ENCODE data around the gene GOLGA6L10. TPM values are rescaled to one million over a fixed set of nuclear protein-coding genes. Genes with fewer than 3 reads are reported as not detected.

GOLGA6L10 gene
- total RNA-seq, 4 donors from 2014 or later, result 1.9 to 2.7 (median 2.2) TPM

GRCh38 chr15:82309802-82310201 lies 39.5 kb downstream of the GOLGA6L10 start:
- WGBS, 2 donors, result 90 to 94% methylated on average over 2 of the region's 2 CpGs
- DNase-seq, result no peak
- Histone ChIP-seq H3K4me3 (replicated peaks in 1 of 3) (no peak overlapping the region), H3K27me3 (no peaks in the 10 kb centered on the region), H3K36me3 (no peaks in the 10 kb centered on the region), H3K4me1 (no peaks in the 10 kb centered on the region), H3K27ac (no peak overlapping the region), H3K9me3 (no peaks in the 10 kb centered on the region)
- intact Hi-C loops (cut with DNase I), result no loop called here
- TF ChIP-seq CTCF (IDR thresholded peaks at IDR 0.05) (no peak), POLR2A (IDR thresholded peaks at IDR 0.05) (no peak)

DNA sequence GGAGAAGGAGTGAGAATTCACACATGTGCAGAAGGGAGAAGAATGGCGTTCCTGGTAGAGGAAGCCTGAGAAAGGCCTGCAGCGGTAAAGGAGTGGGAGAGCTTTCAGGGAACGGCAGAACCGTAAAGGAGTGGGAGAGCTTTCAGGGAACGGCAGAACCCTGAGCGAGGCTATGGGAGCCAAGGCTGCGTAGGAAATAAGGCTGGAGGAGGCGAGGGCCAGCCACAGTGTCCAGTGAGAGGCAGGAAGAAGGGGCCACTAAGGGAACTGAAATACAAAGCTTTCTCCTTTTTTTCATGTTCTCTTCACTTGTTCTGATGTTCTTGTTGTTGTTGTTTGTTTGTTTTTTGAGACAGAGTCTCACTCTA lies 41.6 kb downstream of the GOLGA6L10 start:
- Histone ChIP-seq H3K27ac (no peak overlapping the region), H3K4me3 (replicated peaks in 1 of 3) (no peak overlapping the region), H3K4me1 (no peaks in the 10 kb centered on the region), H3K27me3 (no peaks in the 10 kb centered on the region), H3K9me3 (no peaks in the 10 kb centered on the region), H3K36me3 (no peaks in the 10 kb centered on the region)
- TF ChIP-seq CTCF (IDR thresholded peaks at IDR 0.05) (no peak), POLR2A (IDR thresholded peaks at IDR 0.05) (no peak)
- intact Hi-C loops (cut with DNase I), result no loop called here
- no peak for DNase-seq
- WGBS, 2 donors, result 85 to 87% methylated on average over 8 of the region's 8 CpGs

DNA sequence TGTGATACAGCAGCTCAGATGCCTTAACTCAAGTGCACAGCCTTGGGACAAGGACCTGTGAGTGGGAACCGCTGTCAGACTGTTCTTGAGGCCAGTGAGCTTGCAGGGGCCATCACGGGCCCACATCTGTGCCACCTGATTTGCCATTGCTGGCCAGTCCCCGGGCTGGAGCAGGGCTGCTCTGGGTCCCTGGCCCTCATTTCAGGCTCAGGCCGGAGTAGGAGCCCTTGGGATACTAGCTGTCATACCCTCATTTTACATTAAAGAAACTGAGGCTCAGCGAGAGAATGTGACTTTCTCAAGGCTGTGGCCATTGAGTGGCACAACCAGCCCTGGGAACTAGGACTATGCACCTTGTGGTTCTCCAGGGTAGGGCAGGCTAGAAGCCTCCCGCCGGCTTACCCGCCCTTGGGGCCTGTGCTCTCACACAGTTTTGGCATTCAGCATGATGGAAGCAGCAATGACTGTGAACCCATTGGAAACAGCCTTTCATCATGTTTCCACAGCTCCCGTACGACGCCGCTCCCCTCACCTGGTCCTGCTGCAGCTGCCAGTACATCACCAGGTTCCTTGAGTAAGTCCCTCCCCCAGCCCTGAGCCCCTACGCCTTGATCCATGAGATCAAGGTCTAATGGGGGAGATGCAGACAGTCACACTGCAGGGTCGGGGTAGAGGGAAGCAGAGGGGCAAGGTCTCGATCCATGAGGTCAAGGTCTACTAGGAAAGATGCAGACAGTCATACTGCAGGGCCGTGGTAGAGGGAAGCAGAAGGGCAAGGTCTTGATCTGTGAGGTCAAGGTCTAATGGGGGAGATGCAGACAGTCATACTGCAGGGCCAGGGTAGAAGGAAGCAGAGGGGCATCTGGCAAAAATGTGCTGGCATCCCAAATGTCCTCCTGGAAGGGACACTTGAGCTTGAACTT lies 42.2 kb downstream of the GOLGA6L10 start:
- WGBS, 2 donors, result 85 to 93% methylated on average over 9 to 16 of the region's 16 CpGs
- no peak for DNase-seq
- Histone ChIP-seq H3K4me3 (replicated peaks in 1 of 3) (no peak overlapping the region), H3K27ac (no peak overlapping the region), H3K4me1 (no peaks in the 10 kb centered on the region), H3K36me3 (no peaks in the 10 kb centered on the region), H3K9me3 (no peaks in the 10 kb centered on the region), H3K27me3 (no peaks in the 10 kb centered on the region)
- intact Hi-C loops (cut with DNase I), result no loop called here
- TF ChIP-seq POLR2A (IDR thresholded peaks at IDR 0.05) (no peak), CTCF (IDR thresholded peaks at IDR 0.05) (no peak)

DNA sequence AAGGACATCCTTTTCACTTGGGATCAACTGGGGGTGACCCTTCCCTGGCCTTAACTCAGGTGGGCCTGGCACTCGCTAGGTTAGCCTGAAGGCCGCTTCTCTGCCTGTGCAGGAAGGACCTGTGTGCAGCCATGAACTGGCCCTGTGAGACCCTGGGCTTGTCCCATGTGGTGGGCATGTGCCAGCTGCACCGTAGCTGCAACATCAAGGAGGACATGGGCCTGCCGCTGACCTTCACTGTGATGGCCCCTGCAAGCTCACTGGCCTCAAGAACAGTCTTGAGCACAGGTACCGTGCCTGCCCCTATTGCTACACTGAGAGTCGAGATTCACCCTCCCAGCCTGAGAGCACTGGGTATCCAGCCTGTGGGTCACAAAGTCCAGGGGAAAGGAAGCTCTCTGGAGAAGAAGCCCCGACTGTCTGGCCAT lies 43.6 kb downstream of the GOLGA6L10 start:
- TF ChIP-seq CTCF (IDR thresholded peaks at IDR 0.05) (no peak), POLR2A (IDR thresholded peaks at IDR 0.05) (no peak)
- WGBS, 2 donors, result 90 to 95% methylated on average over 4 to 7 of the region's 7 CpGs
- intact Hi-C loops (cut with DNase I), result no loop called here

GRCh38 chr15:82304778-82305090 lies 44.5 kb downstream of the GOLGA6L10 start:
- DNase-seq, result no peak

More for the DNA sequence above, 43.6 kb downstream of the GOLGA6L10 start:
- H3K36me3 ChIP-seq, result no peaks in the 10 kb centered on the region
- H3K4me3 ChIP-seq (replicated peaks in 1 of 3), result no peak overlapping the region
- no peaks in the 10 kb centered on the region for H3K27me3 ChIP-seq
- H3K27ac ChIP-seq, result no peak overlapping the region
- no peaks in the 10 kb centered on the region for H3K4me1 ChIP-seq
- no peaks in the 10 kb centered on the region for H3K9me3 ChIP-seq
- DNase-seq, result no peak

More at GRCh38 chr15:82304778-82305090, 44.5 kb downstream of the GOLGA6L10 start:
- no peaks in the 10 kb centered on the region for H3K9me3 ChIP-seq
- intact Hi-C loops (cut with DNase I), result no loop called here
- no peaks in the 10 kb centered on the region for H3K27me3 ChIP-seq
- no peaks in the 10 kb centered on the region for H3K36me3 ChIP-seq
- H3K4me3 ChIP-seq (replicated peaks in 1 of 3), result no peak overlapping the region
- no peak for TF ChIP-seq CTCF (IDR thresholded peaks at IDR 0.05)
- no peak for TF ChIP-seq POLR2A (IDR thresholded peaks at IDR 0.05)
- H3K4me1 ChIP-seq, result no peaks in the 10 kb centered on the region
- H3K27ac ChIP-seq, result no peak overlapping the region
- 88 to 94% methylated on average over 3 to 4 of the region's 4 CpGs for WGBS, 2 donors

Data from thyroid gland (tissue), 4 donors.